Measurements from ENCODE around the gene FAT1.

FAT1 gene

DNA sequence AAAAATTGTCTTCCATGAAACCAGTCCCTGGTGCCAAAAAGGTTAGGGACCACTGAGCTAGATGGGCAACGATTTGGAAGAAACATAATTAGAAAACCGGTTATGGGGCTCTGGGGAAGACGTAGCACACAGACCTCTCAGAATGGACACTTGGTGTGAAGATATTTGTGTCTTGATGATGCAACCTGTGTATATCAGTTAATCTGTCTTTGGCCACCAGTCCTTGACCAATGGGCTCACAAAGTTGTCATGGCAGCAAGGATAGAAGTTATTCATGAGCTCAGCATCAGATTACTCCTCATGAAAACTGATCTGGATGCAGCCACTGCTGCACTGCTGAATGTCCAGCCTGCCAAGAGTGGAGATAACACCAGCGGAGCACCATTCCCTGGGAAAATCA is 181.9 kb downstream of the FAT1 start:
- Mint-ChIP-seq H3K27me3 (no peaks in the 10 kb centered on the region), H3K36me3 (no peaks in the 10 kb centered on the region), H3K9me3 (peaks cover 4% of the 10 kb centered on the region), H3K4me3 (no peak overlapping the region), H3K4me1 (no peaks in the 10 kb centered on the region), H3K27ac (no peak overlapping the region)
- no peak for ATAC-seq (ENCODE audit: low read depth)
- no peak for DNase-seq (ENCODE audit: low spot score in 2 of 2)

DNA sequence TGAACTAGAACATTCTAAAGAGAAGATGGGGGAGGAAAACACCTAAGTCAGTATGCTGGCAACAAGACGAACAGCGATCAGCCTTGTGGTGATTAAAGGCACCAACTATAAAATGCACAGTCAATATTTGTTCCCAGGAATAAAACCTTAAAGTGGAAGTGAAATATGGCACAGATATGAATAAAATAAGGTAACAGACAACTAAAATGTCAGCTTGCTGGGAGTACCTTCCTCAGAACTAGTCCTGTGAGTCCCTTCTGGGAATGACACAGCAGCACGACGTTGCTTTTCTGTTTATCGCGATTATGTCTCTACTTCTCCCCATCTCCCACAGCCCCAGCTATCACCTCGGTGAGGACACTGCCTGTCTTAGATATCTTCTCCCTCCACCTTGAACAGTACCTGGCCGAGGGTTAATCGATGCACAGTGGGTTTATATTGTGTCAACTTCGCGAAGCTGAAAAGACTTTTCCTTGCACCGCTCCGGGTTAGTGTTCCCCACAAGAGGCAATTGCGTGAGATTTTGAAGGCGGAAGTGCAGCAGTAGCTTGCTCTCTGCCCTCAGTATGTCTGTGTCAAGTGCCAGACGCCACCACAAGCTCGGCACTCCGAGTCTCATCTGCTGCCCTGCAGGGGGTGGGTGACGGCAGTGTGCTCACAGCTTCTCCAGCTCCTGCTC is 185.7 kb downstream of the FAT1 start:
- H3K4me3 Mint-ChIP-seq = no peak overlapping the region
- DNase-seq (ENCODE audit: low spot score in 2 of 2) (no peak), ATAC-seq (ENCODE audit: low read depth) (no peak)
- no peaks in the 10 kb centered on the region for H3K36me3 Mint-ChIP-seq
- no peaks in the 10 kb centered on the region for H3K4me1 Mint-ChIP-seq
- H3K27ac Mint-ChIP-seq = no peak overlapping the region
- H3K9me3 Mint-ChIP-seq = peaks cover 3% of the 10 kb centered on the region
- no peaks in the 10 kb centered on the region for H3K27me3 Mint-ChIP-seq
